ENCODE results near the gene HOXA3. TPM values are rescaled to one million over a fixed set of nuclear protein-coding genes. Genes with fewer than 3 reads are reported as not detected.
A peak's percentile ranks its signal among the peaks of the same experiment; 100 is the strongest.

HOXA3 gene
- total RNA-seq, 1 donor from 2014 or later, result 3.9 TPM

DNA sequence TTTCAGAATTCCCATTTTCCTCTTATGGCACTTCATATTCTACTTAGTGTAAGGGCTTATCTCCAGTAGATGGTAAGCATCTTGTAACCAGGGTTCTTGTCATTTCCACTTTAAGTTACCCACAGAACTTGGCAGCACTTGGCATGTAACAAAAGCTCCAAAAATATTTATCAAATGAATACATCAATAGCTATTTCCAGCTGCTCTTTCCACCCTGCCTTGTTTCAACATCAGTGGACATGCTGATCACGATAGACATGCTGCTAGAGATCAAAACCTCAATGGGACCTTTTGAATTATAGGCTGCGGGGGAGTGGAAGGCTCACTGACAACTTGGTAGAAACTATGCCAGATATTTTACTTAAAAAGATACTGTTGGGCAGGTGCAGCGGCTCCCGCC, 89.4 kb downstream of the HOXA3 start:
- Histone ChIP-seq H3K4me1 (no peaks in the 10 kb centered on the region), H3K27ac (no peak overlapping the region), H3K36me3 (no peaks in the 10 kb centered on the region), H3K27me3 (no peaks in the 10 kb centered on the region), H3K4me3 (no peak overlapping the region), H3K9me3 (no peaks in the 10 kb centered on the region)
- DNase-seq (ENCODE audit: extremely low spot score in 2 of 2), result no peak
- intact Hi-C loops (cut with DNase I), result no loop called here
- no peak for TF ChIP-seq POLR2A (IDR thresholded peaks at IDR 0.05)
- TF ChIP-seq, protein P1, sequence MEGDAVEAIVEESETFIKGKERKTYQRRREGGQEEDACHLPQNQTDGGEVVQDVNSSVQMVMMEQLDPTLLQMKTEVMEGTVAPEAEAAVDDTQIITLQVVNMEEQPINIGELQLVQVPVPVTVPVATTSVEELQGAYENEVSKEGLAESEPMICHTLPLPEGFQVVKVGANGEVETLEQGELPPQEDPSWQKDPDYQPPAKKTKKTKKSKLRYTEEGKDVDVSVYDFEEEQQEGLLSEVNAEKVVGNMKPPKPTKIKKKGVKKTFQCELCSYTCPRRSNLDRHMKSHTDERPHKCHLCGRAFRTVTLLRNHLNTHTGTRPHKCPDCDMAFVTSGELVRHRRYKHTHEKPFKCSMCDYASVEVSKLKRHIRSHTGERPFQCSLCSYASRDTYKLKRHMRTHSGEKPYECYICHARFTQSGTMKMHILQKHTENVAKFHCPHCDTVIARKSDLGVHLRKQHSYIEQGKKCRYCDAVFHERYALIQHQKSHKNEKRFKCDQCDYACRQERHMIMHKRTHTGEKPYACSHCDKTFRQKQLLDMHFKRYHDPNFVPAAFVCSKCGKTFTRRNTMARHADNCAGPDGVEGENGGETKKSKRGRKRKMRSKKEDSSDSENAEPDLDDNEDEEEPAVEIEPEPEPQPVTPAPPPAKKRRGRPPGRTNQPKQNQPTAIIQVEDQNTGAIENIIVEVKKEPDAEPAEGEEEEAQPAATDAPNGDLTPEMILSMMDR (IDR thresholded peaks at IDR 0.05), result no peak
- TF ChIP-seq POLR2AphosphoS5 (IDR thresholded peaks at IDR 0.05; ENCODE audit: insufficient read depth in 1 of 2, low read depth in 1 of 2), result no peak

MicroRNA genes within 50 kb of the gene (microRNA counts, 767-probe panel; counts per million panel counts)
- microRNA hsa-miR-196b-5p, result 5,514 to 5,529 counts per million in 2 donors

Small RNA genes lying within 50 kb of the gene (microRNA-seq; reads per million reads assigned to microRNA genes)
- gene MIR196B (ENCODE audit: borderline number of aligned reads, borderline replicate concordance), result 6,257 reads per million, percentile 91 among the genes with 10 or more reads in this experiment

Small RNA genes lying within 50 kb of the gene (small RNA-seq; reads per million reads assigned to genes)
- gene AC004080.5 (not detected), gene RF01977 (not detected), gene RF02140 (not detected), gene RF02141 (not detected)

Other genes starting within 250 kb of the HOXA3 start
- gene HOXA1, start 56.6 kb downstream of the HOXA3 start, total RNA-seq, result 0.74 TPM
- 2.0 TPM for gene HOXA2, start 49.9 kb downstream of the HOXA3 start, total RNA-seq
- gene HOXA4, start 21.8 kb downstream of the HOXA3 start, total RNA-seq, result 0.98 TPM
- gene HOXA5, start 8.9 kb downstream of the HOXA3 start, total RNA-seq, result 6.1 TPM
- 1.7 TPM for gene HOXA6, start 4.8 kb downstream of the HOXA3 start, total RNA-seq
- gene HOXA7, start 4.1 kb upstream of the HOXA3 start, total RNA-seq, result 23.8 TPM
- 13.0 TPM for gene HOXA9, start 13.0 kb upstream of the HOXA3 start, total RNA-seq
- 19.2 TPM for gene HOXA10, start 21.7 kb upstream of the HOXA3 start, total RNA-seq
- gene HOXA11, start 32.6 kb upstream of the HOXA3 start, total RNA-seq, result 9.8 TPM
- gene HOXA13, start 47.5 kb upstream of the HOXA3 start, total RNA-seq, result 14.5 TPM
- 2.5 TPM for gene EVX1, start 90.2 kb upstream of the HOXA3 start, total RNA-seq